Gastroesophageal sphincter (tissue), 3 donors: Measurements from ENCODE around the gene PKIB.

ENCODE experiments used
- EP300 ChIP-seq: sonication (generic); formaldehyde crosslinking; IDR thresholded peaks from one replicate; pipeline ENCODE4 v1.6.1; 2017; ENCODE audit warnings: antibody characterized with exemption, mild to moderate bottlenecking
- POLR2A ChIP-seq, 2 donors: fragments of 450-650 bp; IDR thresholded peaks; one replicate each; pipeline ENCODE4 v1.6.1; 2017; ENCODE audit warnings: antibody characterized with exemption in 2 of 2, mild to moderate bottlenecking in 2 of 2, moderate library complexity in 1 of 2
- TF ChIP-seq, protein P1 (sequence below), 4 experiments: fragments of 200-600 bp in 2 of 4; fragments of 450-650 bp in 2 of 4; sonication (generic) in 1 of 4; IDR thresholded peaks; one replicate each; pipeline ENCODE4 v1.5.1; 2017 to 2019; ENCODE audit warnings: antibody characterized with exemption in 4 of 4, mild to moderate bottlenecking in 2 of 4, moderate library complexity in 2 of 4

DNA sequence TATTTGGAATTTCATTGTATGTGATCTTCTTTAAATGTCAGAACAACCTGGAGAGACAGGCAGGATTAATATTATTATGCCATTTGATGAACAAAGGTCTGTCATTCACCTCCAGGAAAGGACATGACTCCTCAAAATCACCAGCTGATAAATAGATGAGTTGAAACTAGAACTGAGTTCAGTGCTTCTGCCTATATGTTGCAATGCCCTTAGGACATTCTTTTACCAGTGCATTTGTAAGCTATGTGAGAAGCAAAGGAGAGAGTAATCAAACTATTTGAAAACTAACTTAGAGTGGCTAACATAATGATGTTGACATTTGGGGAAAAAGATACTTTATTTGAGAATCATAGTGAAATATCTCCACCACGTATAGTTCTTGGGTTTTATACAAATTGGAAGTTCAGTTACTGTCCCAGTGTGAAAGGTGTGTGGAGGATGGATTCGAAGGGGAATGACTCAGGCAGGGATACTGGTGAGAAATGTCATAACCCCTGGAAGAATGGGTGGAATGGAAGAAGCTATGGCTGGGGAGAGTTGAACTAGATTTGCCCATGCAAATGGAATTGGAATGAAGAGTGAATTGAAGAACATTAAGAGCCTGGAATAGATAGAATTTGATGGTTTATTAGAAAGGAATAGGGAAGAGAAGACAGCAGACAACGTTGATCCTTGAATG is 21.5 kb downstream of the PKIB start:
- TF ChIP-seq POLR2A (IDR thresholded peaks at IDR 0.05): no peak
- TF ChIP-seq EP300: no peak
- TF ChIP-seq, protein P1, sequence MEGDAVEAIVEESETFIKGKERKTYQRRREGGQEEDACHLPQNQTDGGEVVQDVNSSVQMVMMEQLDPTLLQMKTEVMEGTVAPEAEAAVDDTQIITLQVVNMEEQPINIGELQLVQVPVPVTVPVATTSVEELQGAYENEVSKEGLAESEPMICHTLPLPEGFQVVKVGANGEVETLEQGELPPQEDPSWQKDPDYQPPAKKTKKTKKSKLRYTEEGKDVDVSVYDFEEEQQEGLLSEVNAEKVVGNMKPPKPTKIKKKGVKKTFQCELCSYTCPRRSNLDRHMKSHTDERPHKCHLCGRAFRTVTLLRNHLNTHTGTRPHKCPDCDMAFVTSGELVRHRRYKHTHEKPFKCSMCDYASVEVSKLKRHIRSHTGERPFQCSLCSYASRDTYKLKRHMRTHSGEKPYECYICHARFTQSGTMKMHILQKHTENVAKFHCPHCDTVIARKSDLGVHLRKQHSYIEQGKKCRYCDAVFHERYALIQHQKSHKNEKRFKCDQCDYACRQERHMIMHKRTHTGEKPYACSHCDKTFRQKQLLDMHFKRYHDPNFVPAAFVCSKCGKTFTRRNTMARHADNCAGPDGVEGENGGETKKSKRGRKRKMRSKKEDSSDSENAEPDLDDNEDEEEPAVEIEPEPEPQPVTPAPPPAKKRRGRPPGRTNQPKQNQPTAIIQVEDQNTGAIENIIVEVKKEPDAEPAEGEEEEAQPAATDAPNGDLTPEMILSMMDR (IDR thresholded peaks at IDR 0.05): no peak
